Stimulated activated CD4-positive, alpha-beta T cell treated with anti-CD3 and anti-CD28 coated beads, Interleukin-15, amount 100 ng/mL, for 1 hour (primary cell): Measurements from ENCODE around the gene CREBL2.
"Not testable (repeated sequence)": the region's sequence is repeated elsewhere in the genome, so short reads cannot be mapped to it uniquely, and the experiment has no call there.

Experiments
- DNase-seq, 2 donors: peaks; one replicate each; pipeline ENCODE4 v3.0.0-alpha.2; 2020; ENCODE audit warnings: low read depth in 1 of 2, low spot score in 1 of 2

CREBL2 gene

DNA sequence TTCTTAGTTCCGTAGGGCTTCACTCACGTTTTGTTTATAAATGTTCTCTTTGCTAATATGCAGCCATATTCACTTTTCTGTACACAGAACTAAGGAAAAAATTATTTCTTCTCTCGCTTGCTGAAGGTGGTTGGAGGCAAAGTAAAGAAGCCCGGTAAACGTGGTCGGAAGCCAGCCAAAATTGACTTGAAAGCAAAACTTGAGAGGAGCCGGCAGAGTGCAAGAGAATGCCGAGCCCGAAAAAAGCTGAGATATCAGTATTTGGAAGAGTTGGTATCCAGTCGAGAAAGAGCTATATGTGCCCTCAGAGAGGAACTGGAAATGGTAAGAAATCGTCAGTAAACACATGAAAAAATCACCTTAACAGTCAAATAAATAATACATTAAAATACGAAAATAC, 24.0 kb downstream of the CREBL2 start:
- no peak for DNase-seq

DNA sequence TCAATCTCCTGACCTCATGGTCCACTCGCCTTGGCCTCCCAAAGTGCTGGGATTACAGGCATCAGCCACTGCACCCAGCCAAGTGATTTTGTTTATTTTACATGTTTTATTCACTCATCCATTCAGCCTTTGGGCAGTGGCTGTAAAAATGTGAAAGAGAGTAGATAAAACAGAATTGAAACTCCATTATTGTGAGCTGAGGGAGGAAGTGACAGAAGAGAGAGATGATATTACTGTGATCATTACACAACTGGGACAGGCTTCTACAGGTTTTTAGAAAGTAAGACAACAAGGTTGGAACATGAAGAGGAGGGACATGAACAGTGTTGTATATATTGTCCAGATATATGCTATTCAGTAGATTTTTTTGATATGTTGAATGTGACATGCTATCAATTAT, 25.0 kb downstream of the CREBL2 start:
- no peak for DNase-seq

DNA sequence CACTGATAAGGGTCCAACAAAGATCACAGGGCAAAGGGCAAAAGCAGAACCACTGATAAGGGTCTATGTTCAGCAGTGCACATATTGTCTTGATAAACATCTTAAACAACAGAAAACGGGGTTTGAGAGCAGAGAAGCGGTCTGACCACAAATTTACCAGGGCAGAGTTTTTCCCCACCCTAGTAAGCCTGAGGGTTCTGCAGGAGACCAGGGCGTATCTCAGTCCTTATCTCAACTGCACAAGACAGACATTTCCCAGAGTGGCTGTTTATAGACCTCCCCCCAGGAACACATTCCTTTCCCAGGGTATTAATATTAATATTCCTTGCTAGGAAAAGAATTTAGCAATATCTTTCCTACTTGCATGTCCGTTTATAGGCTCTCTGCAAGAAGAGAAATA, 28.3 kb downstream of the CREBL2 start:
- DNase-seq: not testable (repeated sequence)

DNA sequence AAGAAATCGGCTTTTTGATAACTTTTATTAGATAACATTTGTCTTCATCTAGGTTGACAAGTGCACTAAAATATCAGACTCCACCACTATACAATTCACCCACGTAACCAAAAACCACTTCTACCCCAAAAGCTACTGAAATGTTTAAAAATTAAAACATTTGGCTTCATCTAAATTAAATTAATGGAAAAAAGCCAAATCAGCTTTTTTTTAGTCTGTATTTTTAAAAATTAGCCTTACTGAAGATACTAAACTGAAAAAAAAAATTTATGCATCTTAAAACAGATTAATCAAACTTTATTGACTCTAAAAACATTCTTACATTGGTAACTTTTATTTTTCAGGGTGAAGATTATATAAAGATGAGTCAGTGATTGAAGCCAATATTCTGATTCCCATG, 30.0 kb downstream of the CREBL2 start:
- DNase-seq: no peak

DNA sequence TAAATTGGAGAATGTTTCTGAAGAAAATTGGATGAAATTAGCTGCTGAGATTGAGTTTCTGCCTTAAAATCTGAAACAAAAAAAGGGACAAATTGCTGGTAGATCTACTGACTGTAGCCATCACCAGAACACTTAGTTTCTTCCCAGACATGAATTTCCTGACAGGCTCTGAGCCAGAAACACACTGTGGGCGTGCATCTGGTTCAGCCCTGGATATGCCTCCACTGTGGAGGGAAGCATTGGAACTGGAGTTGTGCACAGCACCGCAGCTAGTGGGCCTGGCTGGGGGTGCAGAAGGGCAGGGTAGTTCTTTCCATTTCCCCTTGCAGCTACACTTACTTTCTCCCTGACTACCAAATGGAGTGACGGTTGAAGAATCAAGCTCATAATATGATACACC, 31.2 kb downstream of the CREBL2 start:
- no peak for DNase-seq

DNA sequence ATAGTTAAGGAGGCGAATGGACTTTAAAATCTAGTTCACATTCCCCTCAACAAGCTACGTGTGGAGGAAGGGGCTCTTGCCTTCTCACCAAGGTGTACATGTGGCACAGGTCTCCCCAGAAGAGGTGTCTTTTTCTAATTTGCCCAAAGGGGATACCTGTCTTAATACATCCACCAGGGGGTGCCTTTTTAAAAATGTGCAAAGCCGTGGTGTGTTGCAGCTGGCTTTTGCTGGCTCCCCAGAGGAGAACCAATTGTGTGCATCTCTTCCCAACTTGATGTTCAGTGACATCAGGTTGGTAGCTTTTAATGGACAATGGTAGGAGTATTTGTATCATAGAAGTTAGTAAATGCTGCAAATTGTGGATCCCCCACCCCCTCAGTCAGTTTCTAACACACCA, 33.8 kb downstream of the CREBL2 start:
- DNase-seq: peak in 1 of 2 donors; percentile 6

DNA sequence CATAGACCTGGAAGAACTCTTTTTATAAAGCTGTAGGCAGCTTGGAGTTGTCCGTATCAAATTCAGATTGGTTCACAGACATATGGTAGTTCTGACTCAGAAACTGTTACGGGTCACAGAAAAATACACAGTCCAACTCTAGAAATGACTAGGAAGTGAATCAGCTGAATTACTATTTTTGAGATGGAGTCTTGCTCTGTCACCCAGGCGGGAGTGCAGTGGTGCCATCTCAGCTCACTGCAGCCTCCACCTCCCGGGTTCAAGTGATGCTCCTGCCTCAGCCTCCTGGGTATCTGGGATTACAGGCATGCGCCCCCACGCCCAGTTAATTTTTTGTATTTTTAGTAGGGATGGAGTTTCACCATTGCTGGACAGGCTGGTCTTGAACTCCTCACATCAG, 34.3 kb downstream of the CREBL2 start:
- not testable (repeated sequence) for DNase-seq

DNA sequence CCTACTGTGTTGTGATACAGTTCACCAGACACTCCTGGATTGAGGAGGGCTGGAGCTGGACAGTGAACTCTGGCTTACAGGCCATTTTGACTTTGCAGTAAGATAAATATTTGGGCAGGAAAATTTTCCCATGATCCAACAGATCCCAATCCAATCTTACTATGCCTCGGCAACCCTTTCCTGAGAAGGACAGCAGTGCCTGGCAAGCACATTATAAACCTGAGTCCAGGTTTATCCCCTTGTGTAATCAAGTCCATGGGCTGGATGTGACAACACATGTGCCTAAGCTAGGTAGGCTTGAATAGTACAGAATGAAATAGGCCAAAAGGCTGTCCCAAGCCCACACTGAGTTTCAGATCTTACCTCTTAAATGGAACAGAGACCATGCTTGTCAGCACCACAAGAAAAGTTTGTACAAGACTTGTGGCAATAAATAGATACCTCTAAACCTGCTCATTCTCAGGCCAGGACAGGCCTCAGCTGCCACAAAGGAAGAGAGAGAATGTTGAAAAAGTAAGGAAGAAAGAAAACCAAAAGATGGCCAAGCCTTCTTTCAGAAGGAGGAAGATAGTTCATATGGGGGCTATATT, 34.9 kb downstream of the CREBL2 start:
- DNase-seq: no peak

DNA sequence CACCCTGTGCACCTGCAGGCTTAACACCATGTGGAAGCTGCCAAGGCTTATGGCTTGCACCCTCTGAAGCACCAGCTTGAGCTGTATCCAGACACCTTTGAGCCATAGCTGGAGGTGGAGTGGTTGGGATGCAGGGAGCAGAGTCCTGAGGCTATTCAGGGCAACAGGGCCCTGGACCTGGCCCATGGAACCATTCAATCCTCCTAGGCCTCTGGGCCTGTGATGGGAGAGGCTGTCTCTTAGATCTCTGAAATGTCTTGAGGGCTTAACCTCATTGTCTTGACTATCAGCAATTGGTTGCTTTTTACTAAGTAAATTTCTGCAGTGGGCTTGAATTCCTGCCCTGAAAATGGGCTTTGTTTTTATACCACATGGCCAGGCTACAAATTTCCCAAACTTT, 36.6 kb downstream of the CREBL2 start:
- no peak for DNase-seq

DNA sequence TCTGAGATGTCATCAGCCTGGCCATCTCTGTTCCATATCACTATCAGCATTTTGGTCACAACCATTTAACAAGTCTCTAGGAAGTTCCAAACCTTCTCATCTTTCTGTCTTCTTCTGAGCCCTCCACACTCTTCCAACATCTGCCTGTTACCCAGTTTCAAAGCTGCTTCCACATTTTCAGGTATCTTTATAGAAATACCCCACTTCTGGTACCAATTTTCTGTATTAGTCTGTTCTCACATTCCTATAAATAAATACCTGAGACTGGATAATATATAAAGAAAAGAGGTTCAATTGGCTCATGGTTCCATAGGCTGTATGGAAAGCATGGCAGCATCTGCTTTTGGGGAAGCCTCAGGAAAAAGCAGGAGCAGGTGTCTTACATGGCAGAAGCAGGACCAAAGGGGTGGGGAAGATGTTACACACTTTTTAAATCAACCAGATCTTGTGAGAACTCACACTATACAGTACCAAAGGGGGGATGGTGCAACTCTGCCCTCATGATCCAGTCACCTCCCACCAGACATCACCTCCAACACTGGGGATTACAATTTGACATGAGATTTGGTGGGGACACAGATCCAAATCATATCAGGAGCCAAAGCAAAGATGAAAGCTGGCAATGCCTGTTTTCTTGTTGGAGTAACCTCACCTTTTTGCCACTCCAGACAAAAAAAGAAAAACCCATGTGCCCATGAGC, 37.4 kb downstream of the CREBL2 start:
- no peak for DNase-seq

DNA sequence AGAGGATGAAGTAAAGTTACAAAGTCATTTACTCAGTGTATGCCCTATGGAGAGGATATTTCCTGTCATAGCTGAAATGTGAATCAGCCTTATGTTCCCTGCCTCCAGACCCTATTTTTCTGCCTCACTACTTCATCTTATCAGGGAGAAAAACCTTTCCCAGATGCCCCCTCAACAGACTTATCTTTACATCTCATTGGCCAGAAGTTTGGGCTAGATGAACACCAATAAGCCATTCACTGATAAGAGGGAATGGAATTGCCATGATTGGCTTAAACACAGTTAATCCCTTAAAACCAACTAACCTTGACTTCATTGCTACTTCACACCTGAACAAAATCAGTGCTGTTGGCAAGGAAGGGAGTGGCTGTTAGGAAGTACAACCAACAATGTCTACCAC, 40.1 kb downstream of the CREBL2 start:
- no peak for DNase-seq

DNA sequence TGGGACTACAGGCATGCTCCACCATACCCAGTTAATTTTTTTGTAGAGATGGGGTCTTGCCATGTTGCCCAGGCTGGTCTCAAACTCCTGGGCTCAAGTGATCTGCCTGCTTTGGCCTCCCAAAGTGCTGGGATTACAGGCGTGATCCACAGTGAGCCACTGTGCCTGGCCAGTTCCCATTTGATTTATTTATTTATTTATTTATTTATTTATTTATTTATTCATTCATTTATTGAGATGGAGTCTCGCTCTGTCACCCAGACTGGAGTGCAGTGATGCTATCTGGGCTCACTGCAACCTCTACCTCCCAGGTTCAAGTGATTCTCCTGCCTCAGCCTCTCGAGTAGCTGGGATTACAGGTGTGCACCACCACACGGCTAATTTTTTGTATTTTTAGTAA, 41.0 kb downstream of the CREBL2 start:
- not testable (repeated sequence) for DNase-seq

DNA sequence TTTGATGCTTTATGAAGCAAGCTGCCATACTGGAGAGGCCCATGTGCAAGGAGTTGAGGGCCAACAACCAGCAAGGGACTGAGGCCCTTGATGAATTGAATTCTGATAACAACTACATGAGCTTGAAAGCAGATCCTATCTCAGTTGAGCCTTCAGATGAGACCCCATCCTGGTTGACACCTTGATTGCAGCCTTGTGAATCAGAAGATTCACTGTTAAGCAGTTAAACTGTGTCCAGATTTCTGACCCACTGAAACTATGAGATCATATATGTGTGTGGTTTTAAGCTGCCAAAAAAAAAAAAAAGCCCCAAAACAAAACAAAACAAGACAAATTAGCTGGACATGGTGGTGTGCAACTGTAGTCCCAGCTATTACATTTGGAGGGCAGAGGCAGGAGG, 42.2 kb downstream of the CREBL2 start:
- no peak for DNase-seq

DNA sequence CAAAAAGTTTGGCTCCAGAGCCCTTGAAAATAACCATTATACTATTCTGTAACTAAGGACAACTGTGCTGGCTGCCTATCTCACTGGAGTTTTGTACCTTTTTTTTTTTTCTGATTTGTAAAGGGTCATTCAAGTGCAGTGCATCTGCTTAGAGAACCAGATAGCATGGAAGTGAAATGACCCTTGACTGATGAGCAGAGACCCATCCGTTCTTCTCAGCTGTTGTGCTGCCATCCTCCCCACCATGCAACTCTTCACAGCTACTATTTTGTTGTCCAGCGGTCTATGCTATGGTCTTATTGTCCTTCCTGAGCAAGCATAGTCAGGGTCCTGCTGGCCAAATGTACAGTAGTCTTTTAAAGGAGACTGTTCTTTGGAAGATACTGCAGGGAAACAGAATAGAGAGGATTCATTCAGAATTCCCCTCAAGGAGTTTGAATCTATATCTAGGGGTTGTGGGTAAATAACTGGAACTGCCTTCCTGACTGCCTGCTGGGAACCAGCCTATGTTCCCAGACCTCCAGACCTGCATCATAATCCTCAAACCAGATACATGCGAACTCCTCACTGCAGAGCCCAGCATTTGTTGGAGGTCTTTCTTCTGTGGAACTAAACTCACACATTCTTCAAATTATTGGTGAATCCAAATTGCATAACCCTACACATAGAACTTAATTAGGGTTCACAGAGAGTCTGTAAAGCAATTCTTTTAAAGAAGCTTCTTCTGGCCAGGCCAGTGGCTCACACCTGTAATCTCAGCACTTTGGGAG, 43.2 kb downstream of the CREBL2 start:
- no peak for DNase-seq

DNA sequence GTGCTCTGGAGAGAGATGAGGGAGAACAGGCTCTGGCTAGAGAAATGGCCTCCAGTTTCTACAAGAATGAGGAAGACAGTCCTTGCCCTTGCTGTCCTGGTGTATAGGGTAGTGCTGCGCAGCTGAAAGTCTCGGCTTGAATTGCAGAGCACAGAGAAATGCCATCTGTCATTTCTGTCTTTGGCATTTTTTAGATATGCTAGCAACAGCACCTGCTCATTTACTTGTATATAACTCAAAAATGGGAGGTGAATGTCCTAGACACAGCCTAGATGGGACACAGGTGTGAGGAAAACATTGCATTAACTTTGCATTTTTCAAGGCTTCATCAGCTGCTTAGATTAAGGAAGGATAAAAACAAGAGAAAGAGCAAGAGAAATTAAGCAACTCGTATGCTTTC, 48.5 kb downstream of the CREBL2 start:
- DNase-seq: no peak

DNA sequence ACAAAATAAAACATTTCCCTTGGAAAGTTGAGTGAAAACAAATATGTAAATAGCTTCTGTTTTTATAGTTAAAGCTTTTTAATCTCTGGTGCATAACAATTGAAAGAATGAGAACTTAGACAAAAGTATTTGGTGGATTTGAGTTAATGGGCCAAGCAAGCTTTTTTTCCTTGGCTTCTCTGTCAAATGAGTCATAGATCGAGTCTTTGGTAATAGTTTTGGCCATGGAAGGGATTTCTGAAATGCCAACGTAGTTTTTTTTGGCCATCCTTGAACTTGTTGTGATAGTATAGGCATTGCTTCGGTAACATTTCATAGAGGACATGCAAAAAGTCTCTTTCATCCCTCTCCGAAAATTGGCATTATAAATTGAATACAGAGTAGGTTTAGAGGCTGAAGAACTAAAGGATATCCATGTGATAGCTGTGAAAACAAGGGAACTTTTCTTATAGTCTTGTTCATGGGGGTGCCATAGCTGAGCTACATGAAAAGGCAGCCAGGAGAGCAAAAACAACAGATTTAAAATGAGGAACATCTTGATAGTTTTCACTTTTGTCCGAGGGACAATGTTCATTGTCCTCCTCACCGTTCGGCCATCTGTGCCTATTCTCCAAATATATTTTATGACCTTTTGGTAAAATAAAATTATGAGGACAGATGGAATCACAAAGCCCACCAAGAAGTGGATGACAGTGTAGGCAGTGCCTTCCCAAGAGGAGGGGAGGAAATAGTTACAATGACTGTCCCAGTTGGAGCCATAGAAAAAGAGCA, 49.6 kb downstream of the CREBL2 start:
- no peak for DNase-seq

DNA sequence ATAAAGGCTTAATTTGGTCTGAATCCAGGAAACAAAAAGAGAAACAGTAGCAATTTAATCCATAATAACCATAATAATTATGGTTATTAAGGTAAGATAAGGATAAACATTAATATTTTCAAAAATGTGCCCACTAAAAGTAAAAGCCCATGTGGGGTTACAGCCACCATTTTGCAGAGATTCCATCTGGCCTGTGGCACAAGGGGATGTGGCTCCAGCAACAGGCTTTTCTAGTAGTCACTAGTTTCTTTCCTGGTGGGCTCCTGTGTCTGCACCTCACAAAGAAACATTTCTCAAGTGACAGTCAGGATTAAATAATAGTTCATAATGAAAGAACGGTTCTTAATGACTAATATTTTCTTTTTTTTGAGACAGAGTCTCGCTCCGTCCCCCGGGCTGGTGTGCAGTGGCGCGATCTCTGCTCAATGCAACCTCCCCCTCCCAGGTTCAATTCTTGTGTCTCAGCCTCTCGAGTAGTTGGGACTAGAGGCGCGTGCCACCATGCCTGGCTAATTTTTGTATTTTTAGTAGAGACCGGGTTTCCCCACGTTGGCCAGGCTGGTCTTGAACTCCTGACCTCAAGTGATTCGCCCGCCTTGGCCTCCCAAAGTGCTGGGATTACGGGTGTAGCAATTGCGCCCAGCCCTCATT, 52.1 kb downstream of the CREBL2 start:
- no peak for DNase-seq

DNA sequence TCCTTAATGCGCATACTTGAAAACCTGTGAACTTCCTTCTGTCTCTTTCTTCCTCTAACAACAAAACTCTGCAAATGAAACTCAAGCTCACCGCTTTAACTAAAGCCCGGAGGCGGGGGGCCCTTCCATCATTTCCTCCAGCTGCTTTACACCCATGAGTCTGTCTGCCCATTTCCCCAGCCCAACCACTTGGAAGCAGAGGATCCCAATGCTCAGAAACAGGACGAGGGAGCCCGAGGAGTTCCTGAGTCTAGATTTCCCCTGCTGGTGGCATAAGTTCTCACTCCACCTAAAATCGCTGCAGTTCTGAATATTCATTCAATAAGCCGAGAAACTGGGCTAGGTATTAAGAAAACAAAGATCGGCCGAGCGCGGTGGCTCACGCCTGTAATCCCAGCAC, 53.5 kb downstream of the CREBL2 start:
- no peak for DNase-seq

DNA sequence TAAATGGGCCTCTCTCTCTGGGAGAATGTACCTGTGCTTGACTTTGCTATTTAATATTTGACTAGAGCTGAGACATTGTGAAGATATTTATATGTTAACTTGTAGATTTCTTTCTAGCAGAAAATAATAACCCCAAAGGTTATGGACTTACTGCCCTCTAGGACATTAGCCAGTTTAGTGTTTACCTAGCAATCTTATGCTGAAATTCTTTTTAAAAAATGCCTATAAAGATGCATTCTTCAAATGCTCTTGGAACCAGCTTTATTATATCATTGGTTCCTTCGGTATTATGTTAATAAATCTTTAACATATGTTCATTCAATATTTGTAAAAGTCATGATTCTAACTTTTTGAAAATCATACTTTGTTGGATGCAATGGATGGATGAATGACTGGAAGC, 56.3 kb downstream of the CREBL2 start:
- no peak for DNase-seq

DNA sequence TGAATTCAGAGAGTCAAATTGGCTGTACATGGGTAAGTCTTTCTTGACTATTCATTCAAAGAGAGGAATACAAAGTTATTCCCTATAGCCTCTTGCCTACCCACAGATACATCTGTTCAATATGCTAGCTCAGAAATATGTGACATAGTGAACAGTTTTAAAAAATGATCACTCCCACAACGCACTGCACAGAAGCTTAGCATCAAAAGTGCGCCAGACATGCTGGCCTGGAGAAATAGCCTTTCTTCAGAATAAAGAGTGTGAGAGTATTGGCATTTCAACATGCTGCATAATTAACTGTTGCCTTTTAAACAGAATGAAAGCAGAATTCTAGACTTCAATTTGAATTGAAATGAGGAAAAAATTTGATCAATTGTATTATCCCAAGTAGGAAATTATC, 57.3 kb downstream of the CREBL2 start:
- DNase-seq: no peak
